Measurements from ENCODE around the gene OR2T29. TPM values are rescaled to one million over a fixed set of nuclear protein-coding genes. Genes with fewer than 3 reads are reported as not detected.
"Not testable (repeated sequence)": the region's sequence is repeated elsewhere in the genome, so short reads cannot be mapped to it uniquely, and the experiment has no call there.

OR2T29 gene
- not detected for total RNA-seq
- long read RNA-seq, result 0 reads

GRCh38 chr1:248562672-248563071, at the start of gene OR2T29:
TSS of gene OR2T29 (minus strand) at chr1:248562772. CDS start at chr1:248559491, 3,281 bp downstream.
- H3K9me3 ChIP-seq; ATAC-seq; H3K27ac ChIP-seq; H3K4me3 ChIP-seq; H3K4me1 ChIP-seq; DNase-seq; H3K27me3 ChIP-seq; intact Hi-C loops (cut with DNase I); H3K36me3 ChIP-seq: not testable (repeated sequence)
- 43% methylated on average over 1 of the region's 3 CpGs for WGBS (ENCODE audit: insufficient coverage, low coverage, low lambda C conversion rate, missing lambda C conversion rate)

GRCh38 chr1:248611883-248612414, 49.4 kb upstream of the OR2T29 start:
- Histone ChIP-seq H3K9me3 (no peaks in the 10 kb centered on the region), H3K4me3 (no peak overlapping the region), H3K27me3 (no peaks in the 10 kb centered on the region), H3K36me3 (no peaks in the 10 kb centered on the region), H3K27ac (no peak overlapping the region), H3K4me1 (no peaks in the 10 kb centered on the region)
- TF ChIP-seq POLR2A (IDR thresholded peaks at IDR 0.05) (no peak), CTCF (IDR thresholded peaks at IDR 0.05) (no peak)
- WGBS (ENCODE audit: insufficient coverage, low coverage, low lambda C conversion rate, missing lambda C conversion rate), result 89% methylated on average over 1 of the region's 4 CpGs
- DNase-seq (no peak), ATAC-seq (no peak)
- intact Hi-C loops (cut with DNase I), result loop anchor here in 1 of 2 donors (10.0 kb wide), 1 partner anchor 63 kb away; no protein-coding TSS in a partner anchor

- intact Hi-C loops (cut with DNase I), result loop anchor here in 1 of 2 donors (10.0 kb wide), 1 partner anchor 64 kb away; no protein-coding TSS in a partner anchor
Measured at GRCh38 chr1:248610301-248610700, 47.7 kb upstream of the OR2T29 start.

GRCh38 chr1:248599396-248599795, 36.8 kb upstream of the OR2T29 start:
- no peak for DNase-seq
- TF ChIP-seq CTCF (IDR thresholded peaks at IDR 0.05) (no peak), POLR2A (IDR thresholded peaks at IDR 0.05) (no peak)
- Histone ChIP-seq H3K4me1 (no peaks in the 10 kb centered on the region), H3K9me3 (no peaks in the 10 kb centered on the region), H3K4me3 (no peak overlapping the region), H3K27ac (no peak overlapping the region), H3K36me3 (no peaks in the 10 kb centered on the region), H3K27me3 (no peaks in the 10 kb centered on the region)
- ATAC-seq, result no peak
- WGBS (ENCODE audit: insufficient coverage, low coverage, low lambda C conversion rate, missing lambda C conversion rate), result 50% methylated on average over 8 of the region's 8 CpGs
- intact Hi-C loops (cut with DNase I), result no loop called here

More at GRCh38 chr1:248610301-248610700, 47.7 kb upstream of the OR2T29 start:
- no peaks in the 10 kb centered on the region for H3K4me1 ChIP-seq
- no peak overlapping the region for H3K4me3 ChIP-seq
- H3K27me3 ChIP-seq, result no peaks in the 10 kb centered on the region
- H3K27ac ChIP-seq, result no peak overlapping the region
- TF ChIP-seq CTCF (IDR thresholded peaks at IDR 0.05) (no peak), POLR2A (IDR thresholded peaks at IDR 0.05) (no peak)
- no peaks in the 10 kb centered on the region for H3K36me3 ChIP-seq
- no peaks in the 10 kb centered on the region for H3K9me3 ChIP-seq
- ATAC-seq (peak in 1 of 4 donors; percentile 38), DNase-seq (no peak)
- WGBS (ENCODE audit: insufficient coverage, low coverage, low lambda C conversion rate, missing lambda C conversion rate), result 29% methylated on average over 3 of the region's 3 CpGs

- WGBS (ENCODE audit: insufficient coverage, low coverage, low lambda C conversion rate, missing lambda C conversion rate), result 57% methylated on average over 4 of the region's 6 CpGs
- no peaks in the 10 kb centered on the region for H3K36me3 ChIP-seq
- H3K4me1 ChIP-seq, result no peaks in the 10 kb centered on the region
- no peak for DNase-seq
- no peak for TF ChIP-seq POLR2A (IDR thresholded peaks at IDR 0.05)
- TF ChIP-seq CTCF (IDR thresholded peaks at IDR 0.05), result no peak
- no peak within 1 kb of the TSS for H3K27ac ChIP-seq
- no peaks in the 10 kb centered on the region for H3K27me3 ChIP-seq
- intact Hi-C loops (cut with DNase I), result no loop called here
- H3K4me3 ChIP-seq, result no peak within 1 kb of the TSS
- H3K9me3 ChIP-seq, result no peaks in the 10 kb centered on the region
- no peak for ATAC-seq
Measured at GRCh38 chr1:248597589-248597988, 35.0 kb upstream of the OR2T29 start, which contains the start of gene OR2T10. TSS of gene OR2T10 (minus strand) at chr1:248597700. CDS start at chr1:248593768, 3,932 bp downstream.

All from right lobe of liver (tissue), 6 donors.